ENCODE results near the gene CAMK2N2. TPM values are rescaled to one million over a fixed set of nuclear protein-coding genes. Genes with fewer than 3 reads are reported as not detected.

CAMK2N2 gene
- total and polyA plus RNA-seq, 2 of the 4 experiments (the other 2 are of a cell fraction), result 0.34 TPM; not detected in 1

- Histone ChIP-seq H2BK5ac (ENCODE audit: low read depth, low read length, poor library complexity, severe bottlenecking) (no peak overlapping the region), H3K4me3 (ENCODE audit: insufficient read depth, low read depth, low read length) (no peak overlapping the region), H3K27ac (ENCODE audit: insufficient read depth, low read length) (no peak overlapping the region), H2BK20ac (ENCODE audit: low read depth, low read length) (no peak overlapping the region), H4K8ac (ENCODE audit: low read depth in 2 of 2, low read length in 2 of 2) (no peak overlapping the region), H3K9ac (ENCODE audit: low read depth, low read length) (no peak overlapping the region), H3K14ac (replicated peaks; ENCODE audit: low read depth, low read length) (no peak overlapping the region), H4K20me1 (ENCODE audit: insufficient read depth, low read length) (peaks cover 8% of the 10 kb centered on the region), H3K56ac (ENCODE audit: extremely low read depth, insufficient read depth, low read length) (no peak overlapping the region), H3K4me2 (ENCODE audit: low read depth, low read length) (no peak overlapping the region), H3K4ac (ENCODE audit: low read depth, low read length) (no peak overlapping the region), H2BK15ac (ENCODE audit: low read depth, low read length) (no peak overlapping the region), H3K27me3 (ENCODE audit: control insufficient read depth, insufficient read depth, low read length) (peaks cover 30% of the 10 kb centered on the region), H4K5ac (ENCODE audit: low read depth, low read length) (no peak overlapping the region), H3K36me3 (ENCODE audit: control insufficient read depth, insufficient read depth, low read length) (0 out of 2 replicates have a peak, but pooled peaks cover 2% of the 10 kb centered on the region), H3K79me1 (ENCODE audit: low read depth in 1 of 2, low read length in 2 of 2) (no peaks in the 10 kb centered on the region), H3K9me3 (ENCODE audit: control insufficient read depth, insufficient read depth, low read length) (no peaks in the 10 kb centered on the region), H2AFZ (replicated peaks; ENCODE audit: low read length, poor library complexity) (no peak overlapping the region), H3K18ac (ENCODE audit: low read depth, low read length) (no peak overlapping the region), H4K91ac (ENCODE audit: insufficient read depth, low read depth, low read length) (no peak overlapping the region), H2BK120ac (ENCODE audit: low read depth, low read length) (no peak overlapping the region), H2AK5ac (ENCODE audit: low read depth, low read length) (no peak overlapping the region), H3K4me1 (ENCODE audit: control insufficient read depth, insufficient read depth, low read length) (peaks cover 2% of the 10 kb centered on the region; the same call in 1 of the 2 replicates), H3K23ac (ENCODE audit: low read depth, low read length) (no peak overlapping the region), H3K9me1 (ENCODE audit: insufficient read depth, low read length) (no peaks in the 10 kb centered on the region), H2AK9ac (replicated peaks; ENCODE audit: low read depth, low read length, poor library complexity) (no peak overlapping the region)
- POLR2A ChIA-PET (ENCODE audit: unreplicated experiment), result no interaction called here
- dilution Hi-C loops (cut with HindIII; ENCODE audit: low sequenced_read_pairs, unreplicated experiment), result no loop called here
- intact Hi-C loops (cut with micrococcal nuclease), result loop anchor here (10.0 kb wide), 1 partner anchor 244 kb away; the partner anchor contains the start of gene ABCC5
- in situ Hi-C loops (cut with MboI; ENCODE audit: low sequenced_read_pairs), result loop anchor here (10.0 to 25.0 kb wide), 2 partner anchors 364 to 797 kb away; no protein-coding TSS in a partner anchor
- TF ChIP-seq SMC3 (IDR thresholded peaks at IDR 0.05; ENCODE audit: low read depth, low read length), result no peak
- TF ChIP-seq BHLHE40 (IDR thresholded peaks at IDR 0.05; ENCODE audit: low read depth, low read length), result no peak
- TF ChIP-seq ELK1 (IDR thresholded peaks at IDR 0.05; ENCODE audit: borderline replicate concordance, low read depth, low read length), result no peak
- no peak for TF ChIP-seq NFE2L2 (IDR thresholded peaks at IDR 0.05; ENCODE audit: low read depth, low read length)
- no peak for TF ChIP-seq RCOR1 (IDR thresholded peaks at IDR 0.05; ENCODE audit: insufficient replicate concordance, low read length)
- TF ChIP-seq MXI1 (IDR thresholded peaks at IDR 0.05; ENCODE audit: borderline replicate concordance, low read depth, low read length), result no peak
- TF ChIP-seq POLR2A (IDR thresholded peaks at IDR 0.05; ENCODE audit: low read depth, low read length), result no peak
- TF ChIP-seq MAZ (IDR thresholded peaks at IDR 0.05; ENCODE audit: borderline replicate concordance, low read depth, low read length), result no peak
- no peak for TF ChIP-seq CHD1 (IDR thresholded peaks at IDR 0.05; ENCODE audit: low read depth, low read length)
- no peak for TF ChIP-seq MAFK (IDR thresholded peaks at IDR 0.05; ENCODE audit: low read depth, low read length)
- no peak for TF ChIP-seq CEBPB (IDR thresholded peaks at IDR 0.05; ENCODE audit: low read depth, low read length)
- no peak for TF ChIP-seq FOS (IDR thresholded peaks at IDR 0.05; ENCODE audit: low read depth, low read length)
- TF ChIP-seq CTCF (conservative IDR thresholded peaks at IDR 0.05; ENCODE audit: low read depth, low read length), result no peak
- TF ChIP-seq USF2 (IDR thresholded peaks at IDR 0.05; ENCODE audit: low read depth, low read length), result no peak
- no peak for TF ChIP-seq RFX5 (IDR thresholded peaks at IDR 0.05; ENCODE audit: low read depth, low read length)
- no peak for TF ChIP-seq RAD21 (IDR thresholded peaks at IDR 0.05; ENCODE audit: low read length)
- CTCF ChIA-PET, result interaction anchor here (1.7 kb wide), 1 partner anchor 9 kb away, joined by 5 read pairs; the partner anchor contains the start of gene EEF1AKMT4
- DNase-seq (no peak), ATAC-seq (ENCODE audit: low read depth) (no peak)
- BruUV-seq (replicated peaks), result no TSS peak
- 79% methylated on average over 2 of the region's 5 CpGs; no CpG with 5 or more reads in 1 of the 2 experiments for WGBS, 2 experiments (ENCODE audit: extremely low coverage in 2 of 2, insufficient read length in 1 of 2)
Measured at GRCh38 chr3:184258926-184259325, 2.4 kb downstream of the CAMK2N2 start.

Measured in IMR-90 (cell line).